ENCODE data around the gene ZNF507. TPM values are rescaled to one million over a fixed set of nuclear protein-coding genes. Genes with fewer than 3 reads are reported as not detected.

ZNF507 gene
- total and polyA plus RNA-seq, 4 donors: 2.9 to 14.1 (median 7.1) TPM

DNA sequence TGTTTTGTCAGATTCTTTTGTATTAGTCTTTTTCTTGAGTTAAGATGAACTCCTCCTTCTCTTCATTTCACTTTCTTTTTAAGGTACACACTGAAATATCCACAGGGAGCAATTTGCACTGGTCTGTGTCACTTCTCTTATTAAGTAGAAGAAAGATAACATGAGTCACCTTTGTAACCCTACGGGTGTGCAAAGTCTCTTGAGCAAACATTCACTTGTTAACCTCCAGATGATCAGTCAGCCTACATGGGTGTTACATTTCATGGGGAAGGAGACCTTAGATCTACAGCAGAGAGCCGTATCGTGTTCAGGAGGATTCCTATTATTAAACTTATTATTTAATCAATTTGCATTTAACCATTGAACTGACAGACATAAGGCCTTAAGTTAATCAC is 5.1 kb downstream of the ZNF507 start:
- WGBS: 39% methylated on average over 3 of the region's 3 CpGs

GRCh38 chr19:32350987-32351348 is 5.6 kb downstream of the ZNF507 start:
- no peak for DNase-seq (ENCODE audit: low spot score)
- H3K4me3 ChIP-seq (ENCODE audit: low read depth in 1 of 3, low read length in 3 of 3): no peak overlapping the region
- H3K9ac ChIP-seq (ENCODE audit: low read depth in 1 of 2, low read length in 2 of 2): no peak overlapping the region
- peaks cover 0 to 46% (median 28%) of the 10 kb centered on the region in 4 donors for H3K4me1 ChIP-seq (ENCODE audit: control insufficient read depth in 4 of 4, insufficient read depth in 4 of 4, low read length in 3 of 4)
- WGBS: 90% methylated on average over 2 of the region's 2 CpGs
- no peaks in the 10 kb centered on the region for H3K27me3 ChIP-seq (ENCODE audit: control insufficient read depth in 4 of 4, insufficient read depth in 4 of 4, low read length in 3 of 4)
- peaks cover 3 to 25% (median 17%) of the 10 kb centered on the region in 4 donors for H3K36me3 ChIP-seq (ENCODE audit: control insufficient read depth in 4 of 4, insufficient read depth in 3 of 4, low read depth in 1 of 4, low read length in 3 of 4)
- no peak overlapping the region for H3K27ac ChIP-seq (ENCODE audit: low read depth in 1 of 2, low read length in 2 of 2)
- no peak for TF ChIP-seq GABPA (IDR thresholded peaks at IDR 0.05 in 1 of 2, conservative IDR thresholded peaks at IDR 0.05 in 1 of 2)
- TF ChIP-seq, protein P1, sequence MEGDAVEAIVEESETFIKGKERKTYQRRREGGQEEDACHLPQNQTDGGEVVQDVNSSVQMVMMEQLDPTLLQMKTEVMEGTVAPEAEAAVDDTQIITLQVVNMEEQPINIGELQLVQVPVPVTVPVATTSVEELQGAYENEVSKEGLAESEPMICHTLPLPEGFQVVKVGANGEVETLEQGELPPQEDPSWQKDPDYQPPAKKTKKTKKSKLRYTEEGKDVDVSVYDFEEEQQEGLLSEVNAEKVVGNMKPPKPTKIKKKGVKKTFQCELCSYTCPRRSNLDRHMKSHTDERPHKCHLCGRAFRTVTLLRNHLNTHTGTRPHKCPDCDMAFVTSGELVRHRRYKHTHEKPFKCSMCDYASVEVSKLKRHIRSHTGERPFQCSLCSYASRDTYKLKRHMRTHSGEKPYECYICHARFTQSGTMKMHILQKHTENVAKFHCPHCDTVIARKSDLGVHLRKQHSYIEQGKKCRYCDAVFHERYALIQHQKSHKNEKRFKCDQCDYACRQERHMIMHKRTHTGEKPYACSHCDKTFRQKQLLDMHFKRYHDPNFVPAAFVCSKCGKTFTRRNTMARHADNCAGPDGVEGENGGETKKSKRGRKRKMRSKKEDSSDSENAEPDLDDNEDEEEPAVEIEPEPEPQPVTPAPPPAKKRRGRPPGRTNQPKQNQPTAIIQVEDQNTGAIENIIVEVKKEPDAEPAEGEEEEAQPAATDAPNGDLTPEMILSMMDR (IDR thresholded peaks at IDR 0.05; ENCODE audit: low read depth, low read length, missing input control): no peak
- no peak for TF ChIP-seq MAX (IDR thresholded peaks at IDR 0.05)
- no peak for TF ChIP-seq HNF4A (conservative IDR thresholded peaks at IDR 0.05)
- TF ChIP-seq HNF4G (IDR thresholded peaks at IDR 0.05): no peak
- no peak for TF ChIP-seq FOXA1 (IDR thresholded peaks at IDR 0.05)
- no peak for TF ChIP-seq RAD21 (IDR thresholded peaks at IDR 0.05)
- no peak for TF ChIP-seq ATF3 (IDR thresholded peaks at IDR 0.05)
- TF ChIP-seq EGR1 (IDR thresholded peaks at IDR 0.05; ENCODE audit: low read depth in 2 of 2): no peak
- no peak for TF ChIP-seq REST (IDR thresholded peaks at IDR 0.05)
- no peak for TF ChIP-seq JUND (IDR thresholded peaks at IDR 0.05)
- no peak for TF ChIP-seq ZBTB33 (IDR thresholded peaks at IDR 0.05)
- TF ChIP-seq YY1 (IDR thresholded peaks at IDR 0.05): no peak
- TF ChIP-seq SP1 (IDR thresholded peaks at IDR 0.05): no peak
- TF ChIP-seq FOXA2 (IDR thresholded peaks at IDR 0.05): no peak
- TF ChIP-seq RXRA (IDR thresholded peaks at IDR 0.05): no peak
- no peak for TF ChIP-seq TAF1 (conservative IDR thresholded peaks at IDR 0.05)
- no peak for TF ChIP-seq NR2F2 (IDR thresholded peaks at IDR 0.05)
- H3K9me3 ChIP-seq (ENCODE audit: control insufficient read depth in 4 of 4, low read length in 3 of 4): no peaks in the 10 kb centered on the region

More for the DNA sequence above, 5.1 kb downstream of the ZNF507 start:
- Histone ChIP-seq H3K9me3 (ENCODE audit: control insufficient read depth in 4 of 4, low read length in 3 of 4) (no peaks in the 10 kb centered on the region), H3K4me1 (ENCODE audit: control insufficient read depth in 4 of 4, insufficient read depth in 4 of 4, low read length in 3 of 4) (peaks cover 0 to 47% (median 28%) of the 10 kb centered on the region in 4 donors), H3K27me3 (ENCODE audit: control insufficient read depth in 4 of 4, insufficient read depth in 4 of 4, low read length in 3 of 4) (no peaks in the 10 kb centered on the region), H3K27ac (ENCODE audit: low read depth in 1 of 2, low read length in 2 of 2) (no peak overlapping the region), H3K9ac (ENCODE audit: low read depth in 1 of 2, low read length in 2 of 2) (no peak overlapping the region), H3K4me3 (ENCODE audit: low read depth in 1 of 3, low read length in 3 of 3) (no peak overlapping the region), H3K36me3 (ENCODE audit: control insufficient read depth in 4 of 4, insufficient read depth in 3 of 4, low read depth in 1 of 4, low read length in 3 of 4) (peaks cover 3 to 24% (median 17%) of the 10 kb centered on the region in 4 donors)
- no peak for DNase-seq (ENCODE audit: low spot score)
- peak in 1 of 2 donors; percentile 30 for TF ChIP-seq JUND (IDR thresholded peaks at IDR 0.05)
- TF ChIP-seq RXRA (IDR thresholded peaks at IDR 0.05): peak in 1 of 2 donors; percentile 33
- peak; percentile 52 for TF ChIP-seq HNF4A (conservative IDR thresholded peaks at IDR 0.05)
- TF ChIP-seq NR2F2 (IDR thresholded peaks at IDR 0.05): no peak

Measured in liver (tissue), 9 donors.